Loucy (cell line): Measurements from ENCODE around the gene FFAR3.

ENCODE experiments used
- CTCF ChIP-seq: fragments of 200-600 bp; sonication (generic); conservative IDR thresholded peaks from 2 replicates; pipeline ENCODE4 v1.5.1; 2014; ENCODE audit warnings: mild to moderate bottlenecking, antibody characterized with exemption, low read length
- EZH2phosphoT487 ChIP-seq: fragments of 200-600 bp; IDR thresholded peaks from 2 replicates; pipeline ENCODE4 v1.6.1; 2018; ENCODE audit warnings: antibody characterized with exemption, mild to moderate bottlenecking, moderate library complexity, borderline replicate concordance

GRCh38 chr19:35341006-35341405 lies 17.3 kb upstream of the FFAR3 start:
- no peak for TF ChIP-seq CTCF
- TF ChIP-seq EZH2phosphoT487 = no peak
